Hematopoietic multipotent progenitor cell treated with erythropoietin and hydrocortisone succinate and interleukin-3 and kit ligand, for 15 days (in vitro differentiated cells): ENCODE measurements around the gene CHMP4A.

Experiments
- DNase-seq: peaks from one replicate; pipeline ENCODE4 v3.0.0-alpha.2; 2015; ENCODE audit warnings: low spot score

Gene CHMP4A, protein sequence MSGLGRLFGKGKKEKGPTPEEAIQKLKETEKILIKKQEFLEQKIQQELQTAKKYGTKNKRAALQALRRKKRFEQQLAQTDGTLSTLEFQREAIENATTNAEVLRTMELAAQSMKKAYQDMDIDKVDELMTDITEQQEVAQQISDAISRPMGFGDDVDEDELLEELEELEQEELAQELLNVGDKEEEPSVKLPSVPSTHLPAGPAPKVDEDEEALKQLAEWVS

DNA sequence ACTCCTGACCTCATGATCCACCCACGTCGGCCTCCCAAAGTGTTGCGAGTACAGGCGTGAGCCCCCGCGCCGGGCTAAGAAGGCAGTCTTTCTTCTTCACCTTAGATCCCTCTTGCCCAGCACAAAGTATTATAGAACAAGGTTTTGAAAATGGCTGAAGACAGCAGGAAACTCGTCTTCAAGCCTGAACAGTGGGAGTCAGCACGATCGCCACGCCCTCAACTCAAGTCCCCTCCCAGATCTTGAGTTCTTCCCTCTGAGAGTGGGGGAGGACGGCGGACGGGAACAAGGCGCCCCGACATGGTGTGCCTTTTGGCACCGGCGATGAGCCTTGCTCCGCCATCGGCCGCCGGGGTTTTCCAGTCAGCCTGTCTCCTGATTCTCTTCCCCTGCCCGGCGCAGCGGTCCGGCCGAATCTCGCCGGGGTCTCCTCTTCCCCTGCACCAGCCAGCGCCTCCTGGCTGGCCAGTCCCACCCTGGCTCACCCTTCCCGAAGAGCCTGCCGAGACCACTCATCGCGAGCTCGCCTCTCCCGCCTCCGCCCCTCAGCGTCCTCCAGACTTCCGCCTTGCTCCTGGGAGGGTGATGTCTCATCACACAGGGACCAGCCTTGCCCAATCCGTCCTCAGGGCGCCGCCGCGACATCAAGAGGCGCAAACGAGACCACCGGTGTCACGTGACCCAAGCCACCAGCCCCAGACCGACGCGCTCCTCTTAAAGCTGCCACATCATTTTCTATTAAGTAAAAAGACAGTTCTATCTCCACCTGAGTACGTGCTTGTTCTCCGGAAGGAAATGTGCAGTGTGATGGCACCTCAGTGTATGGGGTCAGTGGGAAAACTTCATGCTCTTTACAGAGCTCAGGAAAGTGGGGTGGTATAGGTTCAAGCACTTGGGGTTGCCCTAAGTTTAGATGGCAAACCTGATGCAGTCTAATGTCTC lies at the start of gene CHMP4A:
CHMP4A (minus strand) TSS at position 565 of the 942 bp plus-strand sequence; CDS start at position 516, 49 bp downstream.
- DNase-seq = peak; percentile 88

DNA sequence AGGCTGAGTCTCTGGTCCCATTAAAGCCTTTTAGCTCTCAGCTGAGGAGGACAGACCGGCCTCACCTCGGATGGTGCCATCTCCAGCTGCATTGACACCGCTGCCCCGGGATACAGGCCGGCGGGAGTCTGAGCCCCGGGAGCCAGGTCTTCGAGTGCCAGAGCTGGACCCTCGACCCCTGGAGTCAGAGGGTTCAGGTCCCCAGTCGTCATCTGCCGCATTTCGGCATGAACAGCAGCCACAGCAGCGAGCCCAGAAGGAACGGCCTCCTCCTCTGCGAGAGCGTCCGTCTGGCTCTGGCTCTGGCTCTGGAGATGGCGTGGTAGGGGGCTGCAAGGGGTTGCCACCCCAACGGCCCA lies 48.7 kb upstream of the CHMP4A start:
- DNase-seq = no peak

DNA sequence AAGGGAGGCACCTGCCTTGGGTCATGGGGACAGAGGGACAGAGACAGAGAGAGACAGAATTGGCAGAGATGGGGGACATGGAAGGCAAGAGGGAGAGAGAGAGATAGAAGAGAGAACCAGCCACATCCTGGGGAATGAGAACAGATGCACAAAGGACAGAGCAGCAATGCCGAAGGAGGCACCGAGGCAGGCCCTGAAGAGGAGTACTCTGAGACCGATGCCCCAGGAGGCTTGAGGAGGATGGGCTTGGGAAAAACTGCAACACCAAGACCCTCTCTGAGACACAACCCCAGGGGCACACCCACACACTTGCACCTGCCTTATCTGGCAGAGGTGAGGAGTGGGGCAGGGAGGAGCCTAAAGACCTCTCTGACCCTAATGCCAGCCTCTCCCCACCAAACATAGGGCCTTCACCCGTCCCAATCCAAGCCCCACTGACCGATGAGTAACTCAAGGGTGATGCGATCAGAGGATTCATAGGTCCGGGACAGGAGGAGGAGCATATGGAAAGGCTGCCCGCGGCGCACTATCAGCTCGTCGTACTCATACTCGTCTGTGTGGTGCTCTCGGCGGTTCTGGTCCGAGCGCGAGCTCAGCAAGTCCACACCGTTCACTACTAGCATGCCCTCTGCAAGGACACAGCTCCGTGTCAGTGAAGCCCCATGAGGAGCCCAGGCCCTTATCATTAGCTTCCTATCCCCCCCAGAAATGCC lies 48.1 kb upstream of the CHMP4A start:
- DNase-seq = no peak

DNA sequence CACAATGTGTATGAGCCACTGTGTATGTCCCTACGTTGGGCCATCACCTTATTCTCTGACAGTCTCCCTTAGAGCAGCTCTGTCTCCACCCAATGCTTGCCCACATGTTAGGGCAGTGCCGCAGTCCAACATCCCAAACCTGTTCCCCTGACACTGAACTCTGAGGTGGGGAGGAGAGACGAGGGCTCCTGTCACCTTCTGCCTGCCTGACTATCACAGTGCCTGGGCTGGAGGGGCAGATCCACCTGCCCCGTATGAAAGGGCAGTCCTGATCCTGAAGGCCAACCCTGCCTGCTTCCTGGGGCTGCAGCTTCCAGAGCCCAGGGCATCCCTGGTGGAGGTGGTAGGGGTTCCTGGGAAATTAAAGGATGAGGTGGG lies 47.5 kb upstream of the CHMP4A start:
- no peak for DNase-seq

DNA sequence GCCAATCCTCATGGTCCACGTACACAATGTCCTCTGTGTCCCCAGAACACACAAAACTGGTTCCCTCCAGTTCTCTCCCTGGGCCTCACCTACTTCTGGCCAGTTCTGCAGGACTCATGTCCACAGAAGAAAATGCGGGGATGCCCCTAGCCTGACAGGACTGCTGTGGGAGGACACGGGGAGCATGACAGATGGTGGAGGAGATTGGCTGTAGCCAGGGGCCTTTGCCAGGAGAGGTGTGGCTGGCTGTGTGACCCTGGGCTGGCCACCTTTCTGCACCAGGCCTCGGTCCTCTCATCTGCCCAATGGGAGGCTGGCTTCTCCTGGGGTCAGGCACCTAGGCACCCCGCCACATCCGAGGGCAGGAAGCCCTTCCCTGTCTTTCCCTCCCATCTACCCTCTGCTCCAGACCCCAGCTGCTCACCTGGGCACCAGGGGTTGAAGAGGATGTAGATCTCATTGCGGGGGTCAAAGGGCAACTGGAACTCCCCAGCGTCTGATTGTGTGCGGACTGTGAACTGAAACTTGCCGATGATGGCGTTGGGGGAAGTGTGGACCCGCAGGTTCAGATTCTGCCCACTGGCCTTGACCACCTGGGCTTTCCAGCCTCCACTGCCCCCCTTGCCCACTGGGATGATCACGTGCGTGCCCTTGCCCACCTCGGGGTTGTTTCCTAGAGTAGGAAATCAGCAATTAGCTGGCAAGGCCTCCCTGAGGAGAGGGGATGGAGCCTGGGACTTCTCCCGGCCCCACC lies 46.9 kb upstream of the CHMP4A start:
- DNase-seq = no peak

DNA sequence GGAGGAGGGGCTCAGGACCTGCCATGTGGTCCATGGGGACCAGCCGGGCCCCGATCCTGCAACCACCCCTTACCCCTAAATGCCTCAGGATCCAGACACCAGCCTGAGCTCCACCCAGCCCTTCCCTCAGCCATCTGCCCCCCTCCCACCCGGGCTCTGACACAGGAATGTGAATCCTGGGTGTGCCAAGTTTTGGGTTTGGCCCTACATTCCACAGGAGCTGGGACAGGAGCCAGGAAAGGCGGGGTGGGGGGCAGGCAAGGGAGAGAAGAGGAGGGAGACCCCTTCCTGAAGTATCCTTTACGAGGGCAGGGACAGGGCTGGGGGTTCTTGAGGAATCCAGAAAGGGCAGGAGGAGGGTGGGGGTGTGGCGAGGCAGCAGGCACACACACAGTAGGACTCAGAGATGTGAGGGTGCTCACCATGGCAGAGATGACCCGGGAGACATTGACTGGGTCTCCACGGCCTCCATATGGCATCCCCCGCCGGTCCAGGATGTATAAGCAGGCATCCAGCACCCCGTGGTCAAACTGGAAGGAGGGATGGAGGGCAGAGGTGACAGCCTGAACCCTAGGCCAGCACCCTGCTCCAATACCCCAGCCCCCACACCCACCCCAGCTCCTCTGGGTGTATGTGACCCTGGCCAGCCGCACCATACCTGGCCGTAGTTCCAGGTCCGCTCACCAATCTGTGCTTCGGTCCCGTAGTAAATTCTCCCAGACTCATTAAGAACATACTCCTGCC lies 46.2 kb upstream of the CHMP4A start:
- no peak for DNase-seq

DNA sequence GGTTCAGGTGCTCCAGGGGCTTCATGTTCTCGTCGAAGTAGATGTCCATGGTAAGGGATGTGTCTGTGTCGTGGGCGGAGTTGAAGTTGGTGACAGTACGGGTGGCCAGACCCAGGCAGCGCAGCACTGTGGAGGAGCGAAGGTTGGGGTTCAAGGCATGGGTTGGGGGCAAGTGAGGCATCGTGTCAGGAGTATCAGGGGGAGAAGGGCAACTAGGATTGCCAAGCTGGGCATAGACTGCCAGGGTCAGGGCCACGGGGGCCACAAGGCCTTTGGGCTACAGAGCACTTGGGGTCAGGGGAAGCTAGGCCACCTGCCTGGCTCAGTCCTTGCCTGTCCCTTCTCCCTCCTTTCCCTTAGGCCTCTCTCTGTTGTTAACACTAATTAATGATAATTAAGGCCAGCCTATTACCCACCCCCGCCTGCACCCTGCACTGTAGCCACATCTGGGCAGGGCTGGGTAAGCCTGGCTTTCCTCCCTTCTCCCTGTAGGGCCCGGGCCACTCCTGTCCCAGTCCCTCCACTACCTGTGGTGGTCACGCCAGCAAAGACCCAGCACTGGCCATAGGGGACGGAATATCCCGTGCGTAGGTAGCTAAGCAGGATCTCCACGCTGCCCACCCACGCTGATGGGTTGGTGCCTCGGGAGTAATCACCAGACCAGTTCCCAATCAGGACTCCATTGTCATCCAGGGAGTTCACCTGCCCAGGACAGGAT lies 45.4 kb upstream of the CHMP4A start:
- no peak for DNase-seq

DNA sequence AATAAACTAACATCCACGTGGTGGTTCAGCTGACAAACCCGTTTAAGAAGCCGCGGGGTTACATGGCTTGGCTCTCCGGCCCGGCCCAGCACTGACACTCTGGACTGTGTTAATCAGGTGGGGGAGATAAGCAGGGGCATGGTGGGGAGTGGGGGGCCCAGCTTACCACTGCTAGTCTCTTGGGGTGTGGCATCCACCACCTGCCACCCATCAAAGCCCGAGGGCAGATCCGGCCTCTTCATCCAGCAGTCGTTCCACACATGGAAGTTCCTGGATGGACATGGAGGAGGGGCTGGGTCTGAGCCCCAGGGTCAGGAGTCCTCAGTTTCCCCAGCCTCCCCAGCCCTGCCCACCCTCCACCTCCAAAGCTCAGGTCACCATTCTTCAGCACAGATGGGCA lies 44.8 kb upstream of the CHMP4A start:
- no peak for DNase-seq

DNA sequence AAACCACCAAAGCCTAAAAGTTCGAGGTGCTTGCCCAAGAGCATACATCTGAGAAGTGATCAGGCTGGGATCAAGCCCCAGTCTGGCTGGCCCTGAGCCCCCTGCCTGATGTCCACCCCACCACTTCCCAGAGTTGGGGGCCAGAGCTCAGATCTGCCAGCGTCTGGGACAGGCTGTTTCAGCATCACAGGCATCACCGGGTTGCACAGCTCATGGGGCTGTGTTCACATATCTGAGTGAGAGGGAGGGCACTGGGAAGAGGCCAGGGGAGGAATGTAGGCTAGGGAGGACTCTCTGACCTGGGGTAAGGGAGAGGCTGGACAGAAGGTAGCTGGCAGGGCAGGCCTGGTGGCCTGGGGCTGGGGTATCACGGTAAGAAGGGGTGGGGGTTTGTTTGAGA lies 43.7 kb upstream of the CHMP4A start:
- DNase-seq = no peak

DNA sequence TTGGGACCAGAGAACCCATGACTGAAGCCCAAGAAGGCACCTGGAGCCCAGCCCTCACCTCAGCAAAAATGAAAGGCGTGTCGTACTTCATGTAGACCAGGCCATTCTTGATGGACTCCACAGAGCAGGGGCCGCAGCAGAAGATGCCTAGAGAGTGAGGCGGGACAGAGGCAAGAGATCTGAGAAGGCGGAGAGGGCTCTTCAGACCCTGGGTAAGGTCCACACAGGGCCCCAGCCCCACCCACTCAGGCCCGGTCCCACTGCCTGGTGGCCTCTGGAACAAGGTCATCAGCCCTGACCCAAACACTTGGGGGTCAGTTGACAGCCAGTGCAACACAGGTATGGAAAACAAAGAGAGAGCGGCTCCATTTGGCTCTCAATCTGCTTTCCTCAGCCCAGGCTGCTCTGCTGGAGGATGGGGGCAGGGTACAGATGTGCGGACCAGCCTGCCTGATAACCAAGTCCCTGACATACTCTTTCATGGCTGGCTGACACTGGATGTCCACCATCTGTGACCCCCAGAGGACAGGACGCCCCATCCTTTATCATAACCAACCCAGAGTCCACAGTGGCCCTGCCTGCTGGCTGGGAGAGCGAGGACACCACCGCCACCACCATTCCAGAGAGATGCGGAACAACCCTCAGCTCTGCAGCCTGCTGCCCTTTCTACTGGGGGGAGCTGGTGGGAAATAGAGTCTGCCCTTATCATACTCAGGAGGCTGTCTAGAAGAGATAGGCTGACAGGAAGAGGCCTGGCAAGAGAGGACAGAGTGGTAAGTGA lies 42.8 kb upstream of the CHMP4A start:
- peak; percentile 66 for DNase-seq

DNA sequence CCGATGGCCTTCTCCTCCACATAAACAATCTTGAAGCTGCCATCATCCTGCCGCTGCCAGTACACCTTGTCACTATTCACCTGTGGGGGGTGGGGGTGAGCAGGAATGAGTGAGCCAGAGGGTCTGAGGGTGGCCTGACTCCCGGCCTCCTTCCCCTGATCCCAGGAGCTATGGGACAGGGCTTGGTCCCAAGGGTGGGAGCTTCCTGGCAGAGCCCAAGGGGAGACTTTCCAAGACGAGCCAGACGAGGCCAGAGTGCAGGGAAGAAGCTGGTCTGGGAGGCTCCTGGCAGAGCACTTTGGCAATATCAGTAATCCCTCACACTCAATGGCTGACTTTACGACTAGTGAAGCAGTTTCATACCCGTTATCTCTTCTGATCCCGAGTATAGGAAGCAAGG lies 42.1 kb upstream of the CHMP4A start:
- DNase-seq = no peak

DNA sequence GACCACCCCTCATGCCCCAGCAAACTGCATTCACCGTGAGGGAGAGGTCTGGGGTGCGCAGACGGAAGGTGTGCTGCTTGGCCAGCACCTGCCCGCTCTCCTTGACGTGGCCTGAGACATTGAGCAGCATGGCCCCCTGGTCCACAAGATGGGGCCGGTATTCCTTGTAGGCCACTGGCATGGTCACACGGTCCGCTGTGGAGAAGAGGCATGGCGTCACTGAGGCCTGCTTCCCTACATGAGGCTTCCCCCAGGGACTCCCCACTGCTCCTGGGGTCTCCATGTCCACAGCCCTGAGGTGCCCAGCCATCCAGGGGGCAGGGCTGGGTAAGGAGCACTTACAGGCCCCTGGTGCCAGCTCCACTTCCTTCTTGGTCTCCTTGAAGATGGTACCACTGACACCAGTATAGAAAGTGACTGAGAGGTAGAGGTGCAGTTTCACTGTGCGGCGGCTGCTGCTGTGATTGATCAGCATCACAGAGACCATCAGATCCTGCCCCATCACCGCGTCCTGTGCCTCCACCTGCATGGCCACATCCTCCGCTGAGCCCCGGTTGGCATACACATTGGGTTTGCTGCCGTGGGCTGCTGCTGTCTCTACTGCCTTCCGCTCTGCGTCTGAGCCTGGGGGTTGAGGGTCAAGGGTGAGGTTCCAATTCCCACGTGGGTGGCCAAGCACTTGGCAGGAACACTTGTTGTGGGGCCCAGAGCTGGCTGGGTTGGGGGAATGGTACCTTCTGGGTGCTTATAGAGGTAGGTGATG lies 41.5 kb upstream of the CHMP4A start:
- no peak for DNase-seq

DNA sequence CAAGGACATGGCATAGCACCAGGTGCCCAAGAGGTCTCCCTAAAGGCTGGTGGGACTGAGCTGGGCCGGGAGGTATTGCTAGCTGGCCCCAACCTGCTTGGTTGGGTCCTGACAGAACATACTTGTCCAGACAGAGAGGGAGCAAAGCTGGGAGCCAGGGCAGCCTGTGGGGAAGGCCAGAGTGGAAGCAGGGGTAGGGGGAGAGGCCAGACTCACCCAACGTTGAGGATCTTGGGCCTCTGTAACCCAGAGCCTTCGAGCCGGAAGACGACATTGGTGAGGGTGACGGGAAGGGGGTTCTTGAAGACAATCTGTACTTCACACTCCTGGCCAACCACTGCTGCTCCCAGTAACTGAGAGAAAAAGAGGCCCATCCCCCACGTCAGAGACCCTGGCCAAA lies 40.6 kb upstream of the CHMP4A start:
- no peak for DNase-seq

DNA sequence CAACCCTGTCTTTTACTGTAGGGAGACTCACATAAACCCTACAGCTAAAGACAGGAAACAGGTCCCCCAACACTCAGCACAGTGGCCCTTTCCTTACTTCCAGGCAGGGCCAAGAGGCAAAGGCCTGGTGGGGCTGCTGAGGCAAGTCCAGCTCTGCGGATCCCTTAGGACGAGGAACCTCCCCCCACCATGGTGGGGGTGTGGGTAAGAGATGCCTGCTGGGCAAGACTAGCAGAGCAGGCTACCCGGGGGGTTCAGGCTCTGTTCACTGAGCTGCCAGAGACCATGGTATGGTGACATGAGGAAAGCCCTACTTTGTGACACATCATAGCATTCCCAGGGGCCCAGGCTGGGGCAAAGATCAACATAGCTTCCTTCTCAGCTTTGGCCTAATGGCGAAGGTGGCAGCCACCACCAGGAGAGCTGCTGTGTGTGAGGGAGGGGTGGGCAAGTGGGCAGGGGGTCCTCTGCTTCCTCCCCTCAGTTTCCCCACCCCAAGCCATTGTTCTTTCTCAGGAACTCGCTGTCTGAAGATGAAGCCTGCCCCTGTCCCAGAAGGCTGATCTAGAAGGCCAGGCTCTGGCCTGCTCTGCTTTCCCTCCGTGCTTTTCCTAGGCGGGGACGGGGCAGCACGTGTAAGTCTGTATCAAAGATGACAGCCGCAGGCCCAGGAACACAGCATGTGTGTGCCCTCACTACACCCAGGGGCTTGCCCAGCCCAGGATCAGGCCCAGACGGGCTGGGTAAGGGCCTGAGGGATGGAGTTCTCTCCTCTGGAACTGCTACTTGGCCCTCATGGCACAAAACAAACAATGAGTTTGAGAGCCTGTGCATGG lies 39.2 kb upstream of the CHMP4A start:
- no peak for DNase-seq

DNA sequence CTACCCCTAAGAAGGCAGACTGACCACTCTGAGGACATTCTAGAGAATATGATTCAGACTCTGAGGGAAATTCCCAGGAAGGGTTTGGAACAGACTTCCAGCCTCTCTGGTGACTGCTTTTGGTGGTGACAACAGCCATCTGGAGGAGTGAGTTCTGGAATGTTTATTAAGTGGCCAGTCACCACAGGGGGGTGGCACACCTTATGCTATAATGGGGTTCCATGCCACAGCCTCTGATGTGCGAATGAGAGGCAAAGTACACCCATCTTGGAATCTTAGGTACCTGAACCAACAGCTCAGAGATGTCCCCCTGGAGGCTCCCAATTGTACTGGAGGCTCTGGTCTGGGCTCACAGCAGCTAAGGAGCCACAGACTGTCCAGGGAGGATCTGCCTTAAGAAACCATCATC lies 38.6 kb upstream of the CHMP4A start:
- DNase-seq = no peak

DNA sequence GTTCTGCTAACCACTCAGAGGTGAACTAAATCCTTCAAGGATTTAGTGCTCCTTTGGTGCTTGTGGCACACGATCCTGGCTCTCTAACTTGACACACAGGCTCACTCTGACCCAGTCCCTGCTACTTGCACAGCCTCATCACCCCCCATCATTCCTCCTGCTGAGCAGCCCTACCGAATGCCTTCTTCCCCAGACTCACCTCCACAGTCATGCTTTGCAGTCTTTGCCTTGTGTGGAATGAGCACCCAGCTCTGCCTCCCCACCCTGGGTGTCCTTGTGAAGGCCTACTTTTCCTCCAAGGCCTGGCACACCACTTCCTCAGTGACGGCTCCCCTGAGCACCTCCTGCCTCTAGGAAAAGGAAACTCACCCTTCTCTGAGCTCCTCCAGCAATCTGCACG lies 37.1 kb upstream of the CHMP4A start:
- DNase-seq = no peak

DNA sequence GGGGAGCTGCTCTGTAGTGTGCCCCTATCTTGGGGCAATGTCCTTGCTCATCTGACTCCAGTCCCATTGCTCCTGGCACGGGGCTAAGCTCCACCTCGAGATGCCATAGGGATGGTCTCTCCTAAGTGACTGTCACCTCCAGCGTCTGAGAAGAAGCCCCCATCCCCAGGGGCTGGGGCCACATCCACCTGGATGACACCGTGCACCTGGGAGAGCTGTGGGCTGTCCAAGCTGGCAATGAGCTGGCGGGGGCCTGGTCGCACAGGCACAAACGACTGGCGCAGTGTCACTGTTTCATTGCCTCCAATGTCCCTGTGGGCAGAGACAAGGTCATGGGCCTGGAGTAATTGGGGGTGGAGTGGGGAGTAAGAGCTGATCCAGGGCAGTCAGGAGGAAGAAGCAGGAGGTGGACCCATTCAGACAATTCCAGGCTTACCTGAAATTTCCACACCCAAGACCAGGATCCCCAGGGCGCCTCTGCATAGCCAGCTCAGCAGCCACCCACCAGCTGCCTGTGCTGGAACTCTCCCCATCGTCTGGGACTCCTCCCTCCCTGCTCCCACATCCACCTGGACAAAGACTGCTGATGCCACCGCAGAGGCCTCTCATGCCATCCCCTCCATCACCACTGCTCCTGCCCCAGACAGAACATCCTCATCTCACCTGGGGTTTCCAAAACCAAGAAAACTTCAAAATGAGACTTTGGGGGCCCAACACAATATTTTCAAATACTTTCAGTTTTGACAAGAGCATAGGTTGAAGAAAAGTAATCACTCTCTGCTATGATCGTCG lies 36.1 kb upstream of the CHMP4A start:
- no peak for DNase-seq

DNA sequence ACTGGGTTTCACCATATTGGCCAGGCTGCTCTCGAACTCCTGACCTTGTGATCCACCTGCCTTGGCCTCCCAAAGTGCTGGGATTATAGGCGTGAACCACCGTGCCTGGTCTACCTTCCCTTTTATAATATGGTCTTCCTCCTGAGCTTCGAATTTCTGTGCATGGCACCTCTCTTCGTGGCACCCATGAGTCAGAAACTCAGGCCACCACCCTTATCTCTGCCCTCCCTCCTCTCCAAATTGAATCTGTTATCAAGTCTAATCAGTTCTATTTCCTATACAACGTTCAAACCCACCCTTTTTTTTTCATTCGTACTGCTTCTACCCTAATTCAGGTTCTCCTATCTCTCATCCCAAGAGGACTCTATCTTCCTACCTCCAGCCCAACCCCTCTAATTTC lies 34.1 kb upstream of the CHMP4A start:
- no peak for DNase-seq
